Superior temporal gyrus (tissue), 1 donor: ENCODE data around the gene SPP2.

Experiments used
- DNase-seq: peaks from one replicate; pipeline ENCODE4 v3.0.0-alpha.2; 2016; ENCODE audit errors: extremely low spot score

The SPP2 gene

GRCh38 chr2:234050455-234051135 is at the start of gene SPP2:
SPP2 (plus strand) TSS chr2:234050702; CDS start chr2:234050787, 85 bp downstream.
- no peak for DNase-seq

GRCh38 chr2:234001380-234002160 is 48.9 kb upstream of the SPP2 start:
- DNase-seq = no peak

GRCh38 chr2:234002281-234002680 is 48.2 kb upstream of the SPP2 start:
- no peak for DNase-seq

- peak; percentile 48 for DNase-seq
These were observed 46.4 kb upstream of the SPP2 start for GRCh38 chr2:234003972-234004617.

GRCh38 chr2:234005126-234005525 is 45.4 kb upstream of the SPP2 start:
- DNase-seq = no peak

GRCh38 chr2:234006501-234006900 is 44.0 kb upstream of the SPP2 start:
- DNase-seq = no peak

GRCh38 chr2:234014427-234014826 is 36.1 kb upstream of the SPP2 start:
- DNase-seq = no peak

GRCh38 chr2:234015861-234016260 is 34.6 kb upstream of the SPP2 start:
- DNase-seq = no peak

GRCh38 chr2:234019896-234020295 is 30.6 kb upstream of the SPP2 start:
- DNase-seq = no peak

GRCh38 chr2:234020332-234020731 is 30.2 kb upstream of the SPP2 start:
- DNase-seq = no peak

- no peak for DNase-seq
These were observed 28.1 kb upstream of the SPP2 start for GRCh38 chr2:234022424-234022823.

- no peak for DNase-seq
These were observed 26.2 kb upstream of the SPP2 start for GRCh38 chr2:234024304-234024703.

GRCh38 chr2:234025466-234025865 is 25.0 kb upstream of the SPP2 start:
- DNase-seq = no peak

GRCh38 chr2:234025891-234026401 is 24.6 kb upstream of the SPP2 start:
- DNase-seq = no peak

- no peak for DNase-seq
These were observed 23.7 kb upstream of the SPP2 start for GRCh38 chr2:234026693-234027254.

GRCh38 chr2:234027641-234028040 is 22.9 kb upstream of the SPP2 start:
- DNase-seq = no peak

- no peak for DNase-seq
These were observed 21.3 kb upstream of the SPP2 start for GRCh38 chr2:234029150-234029733.

GRCh38 chr2:234031207-234031606 is 19.3 kb upstream of the SPP2 start:
- DNase-seq = no peak

- no peak for DNase-seq
These were observed 18.1 kb upstream of the SPP2 start for GRCh38 chr2:234032279-234032856.

- DNase-seq = no peak
These were observed 17.3 kb upstream of the SPP2 start for GRCh38 chr2:234033174-234033573.

GRCh38 chr2:234033885-234034284 is 16.6 kb upstream of the SPP2 start:
- no peak for DNase-seq
